SIG-M5 treated with dmso at 0.1 percent for 504 hours (cell line): ENCODE results near the gene ARHGAP10.

Experiments used
- DNase-seq: peaks from one replicate; lab custom pipeline; 2025; ENCODE audit not compliant: unreplicated experiment; lab: John Stamatoyannopoulos, UW

The ARHGAP10 gene

GRCh38 chr4:148114436-148114835, 382.5 kb downstream of the ARHGAP10 start:
- no peak for DNase-seq

GRCh38 chr4:148116264-148116663, 384.4 kb downstream of the ARHGAP10 start:
- no peak for DNase-seq

- no peak for DNase-seq
These were observed 385.1 kb downstream of the ARHGAP10 start for GRCh38 chr4:148116969-148117368.

- no peak for DNase-seq
These were observed 386.3 kb downstream of the ARHGAP10 start for GRCh38 chr4:148118179-148118578.

GRCh38 chr4:148118633-148119032, 386.7 kb downstream of the ARHGAP10 start:
- no peak for DNase-seq

GRCh38 chr4:148120216-148120615, 388.3 kb downstream of the ARHGAP10 start:
- DNase-seq = no peak
